PC-3 (cell line): ENCODE data around the gene NHLH1.

Experiments used
- CTCF ChIP-seq: fragments of 300-600 bp; sonication (generic); conservative IDR thresholded peaks from 2 replicates; pipeline ENCODE4 v1.5.1; 2017; ENCODE audit warnings: antibody characterized with exemption, low read depth, mild to moderate bottlenecking, low read length
- EZH2 ChIP-seq: fragments of 300-600 bp; sonication (generic); IDR thresholded peaks from one replicate; pipeline ENCODE4 v1.6.1; 2017; ENCODE audit warnings: antibody characterized with exemption, mild to moderate bottlenecking, low read length; ENCODE audit not compliant: unreplicated experiment

DNA sequence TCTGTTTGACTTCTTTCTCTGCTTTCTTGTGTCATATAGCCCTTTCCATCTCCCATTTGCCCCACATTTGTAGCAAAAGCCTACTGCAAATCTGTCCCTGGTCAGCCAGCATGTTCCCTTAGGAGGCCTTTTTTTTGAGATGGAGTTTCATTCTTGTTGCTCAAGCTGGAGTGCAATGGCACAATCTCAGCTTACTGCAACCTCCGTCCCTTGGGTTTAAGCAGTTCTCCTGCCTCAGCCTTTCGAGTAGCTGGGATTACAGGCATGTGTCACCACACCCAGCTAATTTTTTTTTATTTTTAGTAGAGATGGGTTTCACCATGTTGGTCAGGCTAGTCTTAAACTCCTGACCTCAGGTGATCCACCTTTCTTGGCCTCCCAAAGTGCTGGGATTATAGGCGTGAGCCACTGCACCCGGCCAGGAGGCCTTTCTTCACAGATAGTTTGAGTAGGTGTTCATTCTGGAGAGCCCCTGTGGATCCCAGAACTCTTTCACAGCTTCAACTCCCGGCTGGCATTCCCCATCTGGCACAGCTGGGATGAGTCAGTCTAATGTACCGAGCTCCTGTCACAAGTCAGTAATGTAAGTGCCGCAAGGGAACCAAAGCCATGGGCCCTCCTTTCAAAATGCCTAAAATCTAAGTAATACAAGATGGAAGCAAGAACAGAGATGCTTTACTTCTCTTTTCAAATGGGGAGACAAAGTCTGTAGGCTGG is 9.4 kb upstream of the NHLH1 start:
- TF ChIP-seq CTCF = no peak
- no peak for TF ChIP-seq EZH2
